Measurements from ENCODE around the gene VWA8. TPM values are rescaled to one million over a fixed set of nuclear protein-coding genes. Genes with fewer than 3 reads are reported as not detected.

The VWA8 gene
- total RNA-seq, 1 donor: 21.4 TPM

GRCh38 chr13:41944635-41945397, 16.1 kb downstream of the VWA8 start:
- no peak overlapping the region for H2AFZ ChIP-seq (ENCODE audit: low read length)
- H3K36me3 ChIP-seq (ENCODE audit: insufficient read depth, low read length): no peaks in the 10 kb centered on the region
- no peak overlapping the region for H3K4me3 ChIP-seq (ENCODE audit: insufficient read depth, low read length)
- H3K4me2 ChIP-seq (ENCODE audit: insufficient read depth, low read length): no peak overlapping the region
- no peak for TF ChIP-seq CTCF (IDR thresholded peaks at IDR 0.05; ENCODE audit: extremely low read depth, low read depth, low read length)
- H3K9me3 ChIP-seq (ENCODE audit: low read depth, low read length): no peaks in the 10 kb centered on the region
- peaks cover 10% of the 10 kb centered on the region for H3K4me1 ChIP-seq (ENCODE audit: insufficient read depth, low read length)
- no peaks in the 10 kb centered on the region for H3K27me3 ChIP-seq (ENCODE audit: insufficient read depth, low read length)
- no peak overlapping the region for H3K27ac ChIP-seq (ENCODE audit: low read depth, low read length)
- DNase-seq (ENCODE audit: insufficient read length, low spot score, missing footprints): no peak
- peaks cover 16% of the 10 kb centered on the region for H3K79me2 ChIP-seq (ENCODE audit: insufficient read depth, low read length)
- peaks cover 4% of the 10 kb centered on the region for H4K20me1 ChIP-seq (ENCODE audit: insufficient read depth, low read length)

- Histone ChIP-seq H3K27me3 (ENCODE audit: insufficient read depth, low read length) (no peaks in the 10 kb centered on the region), H3K9me3 (ENCODE audit: low read depth, low read length) (no peaks in the 10 kb centered on the region)
- DNase-seq (ENCODE audit: insufficient read length, low spot score, missing footprints): no peak
These were observed 16.7 kb downstream of the VWA8 start for GRCh38 chr13:41944229-41944628.

GRCh38 chr13:41942462-41943094, 18.3 kb downstream of the VWA8 start:
- no peak overlapping the region for H3K27ac ChIP-seq (ENCODE audit: low read depth, low read length)
- H3K36me3 ChIP-seq (ENCODE audit: insufficient read depth, low read length): no peaks in the 10 kb centered on the region
- no peak overlapping the region for H3K4me2 ChIP-seq (ENCODE audit: insufficient read depth, low read length)
- H3K27me3 ChIP-seq (ENCODE audit: insufficient read depth, low read length): no peaks in the 10 kb centered on the region
- peaks cover 4% of the 10 kb centered on the region for H4K20me1 ChIP-seq (ENCODE audit: insufficient read depth, low read length)
- no peaks in the 10 kb centered on the region for H3K9me3 ChIP-seq (ENCODE audit: low read depth, low read length)
- H3K4me1 ChIP-seq (ENCODE audit: insufficient read depth, low read length): peaks cover 10% of the 10 kb centered on the region
- no peak for DNase-seq (ENCODE audit: insufficient read length, low spot score, missing footprints)
- H3K79me2 ChIP-seq (ENCODE audit: insufficient read depth, low read length): peaks cover 14% of the 10 kb centered on the region
- peak; percentile 56 for TF ChIP-seq CTCF (IDR thresholded peaks at IDR 0.05; ENCODE audit: extremely low read depth, low read depth, low read length)
- H3K4me3 ChIP-seq (ENCODE audit: insufficient read depth, low read length): no peak overlapping the region
- H2AFZ ChIP-seq (ENCODE audit: low read length): no peak overlapping the region

More at GRCh38 chr13:41944229-41944628, 16.7 kb downstream of the VWA8 start:
- Histone ChIP-seq H4K20me1 (ENCODE audit: insufficient read depth, low read length) (peaks cover 4% of the 10 kb centered on the region), H3K4me1 (ENCODE audit: insufficient read depth, low read length) (peaks cover 10% of the 10 kb centered on the region), H3K36me3 (ENCODE audit: insufficient read depth, low read length) (no peaks in the 10 kb centered on the region), H3K27ac (ENCODE audit: low read depth, low read length) (no peak overlapping the region), H3K4me3 (ENCODE audit: insufficient read depth, low read length) (no peak overlapping the region), H2AFZ (ENCODE audit: low read length) (no peak overlapping the region), H3K4me2 (ENCODE audit: insufficient read depth, low read length) (no peak overlapping the region), H3K79me2 (ENCODE audit: insufficient read depth, low read length) (peaks cover 18% of the 10 kb centered on the region)
- no peak for TF ChIP-seq CTCF (IDR thresholded peaks at IDR 0.05; ENCODE audit: extremely low read depth, low read depth, low read length)

- TF ChIP-seq CTCF (IDR thresholded peaks at IDR 0.05; ENCODE audit: extremely low read depth, low read depth, low read length): no peak
- H3K27me3 ChIP-seq (ENCODE audit: insufficient read depth, low read length): no peaks in the 10 kb centered on the region
- DNase-seq (ENCODE audit: insufficient read length, low spot score, missing footprints): no peak
These were observed 19.7 kb downstream of the VWA8 start for GRCh38 chr13:41941174-41941573.

More at GRCh38 chr13:41941174-41941573, 19.7 kb downstream of the VWA8 start:
- no peak overlapping the region for H2AFZ ChIP-seq (ENCODE audit: low read length)
- no peak overlapping the region for H3K4me3 ChIP-seq (ENCODE audit: insufficient read depth, low read length)
- H3K27ac ChIP-seq (ENCODE audit: low read depth, low read length): no peak overlapping the region
- no peaks in the 10 kb centered on the region for H3K36me3 ChIP-seq (ENCODE audit: insufficient read depth, low read length)
- no peak overlapping the region for H3K4me2 ChIP-seq (ENCODE audit: insufficient read depth, low read length)
- H3K9me3 ChIP-seq (ENCODE audit: low read depth, low read length): no peaks in the 10 kb centered on the region
- H3K79me2 ChIP-seq (ENCODE audit: insufficient read depth, low read length): peaks cover 17% of the 10 kb centered on the region
- H4K20me1 ChIP-seq (ENCODE audit: insufficient read depth, low read length): peaks cover 4% of the 10 kb centered on the region
- H3K4me1 ChIP-seq (ENCODE audit: insufficient read depth, low read length): peaks cover 10% of the 10 kb centered on the region
